Glomerular visceral epithelial cell (primary cell): ENCODE results near the gene FBXL12.
A peak's percentile ranks its signal among the peaks of the same experiment; 100 is the strongest.
"Not testable (repeated sequence)": the region's sequence is repeated elsewhere in the genome, so short reads cannot be mapped to it uniquely, and the experiment has no call there.

Experiments used
- DNase-seq: peaks from one replicate; pipeline ENCODE4 v3.0.0-alpha.2; 2016; ENCODE audit errors: extremely low spot score

FBXL12 gene

GRCh38 chr19:9839415-9839814 lies 20.5 kb upstream of the FBXL12 start:
- no peak for DNase-seq

- no peak for DNase-seq
Observed at GRCh38 chr19:9838324-9838723, 19.4 kb upstream of the FBXL12 start.

GRCh38 chr19:9836021-9836420 lies 17.1 kb upstream of the FBXL12 start:
- peak; percentile 35 for DNase-seq

GRCh38 chr19:9835507-9835949 lies 16.6 kb upstream of the FBXL12 start:
- no peak for DNase-seq

GRCh38 chr19:9834726-9835506 lies 16.0 kb upstream of the FBXL12 start, which contains the start of gene PIN1:
Gene PIN1, plus strand, starts transcription at chr19:9835318. Its CDS starts 27 bp downstream, at chr19:9835345.
- DNase-seq: peak; percentile 99

- DNase-seq: no peak
Observed at GRCh38 chr19:9834307-9834725, 15.4 kb upstream of the FBXL12 start.

- DNase-seq: no peak
Observed at GRCh38 chr19:9828551-9829063, 9.7 kb upstream of the FBXL12 start.

GRCh38 chr19:9827289-9828238 lies 8.7 kb upstream of the FBXL12 start, which contains the start of gene UBL5:
Gene UBL5, plus strand, starts transcription at chr19:9827918. Its CDS starts 420 bp downstream, at chr19:9828338.
- DNase-seq: peak; percentile 79

GRCh38 chr19:9823816-9824215 lies 4.9 kb upstream of the FBXL12 start:
- no peak for DNase-seq

GRCh38 chr19:9820034-9820433 lies 1.2 kb upstream of the FBXL12 start:
- DNase-seq: not testable (repeated sequence)

GRCh38 chr19:9819596-9819909 lies 674 bp upstream of the FBXL12 start:
- no peak for DNase-seq

GRCh38 chr19:9818175-9818733 lies 625 bp downstream of the FBXL12 start:
- no peak for DNase-seq

- DNase-seq: no peak
Observed at GRCh38 chr19:9811139-9811538, 7.7 kb downstream of the FBXL12 start.

GRCh38 chr19:9808855-9809824 lies 9.7 kb downstream of the FBXL12 start:
- no peak for DNase-seq

GRCh38 chr19:9806803-9807202 lies 12.1 kb downstream of the FBXL12 start:
- no peak for DNase-seq

- no peak for DNase-seq
Observed at GRCh38 chr19:9801976-9802375, 16.9 kb downstream of the FBXL12 start.

GRCh38 chr19:9799162-9799561 lies 19.7 kb downstream of the FBXL12 start:
- DNase-seq: no peak

GRCh38 chr19:9797871-9798270 lies 21.0 kb downstream of the FBXL12 start:
- no peak for DNase-seq

GRCh38 chr19:9796113-9796773 lies 22.6 kb downstream of the FBXL12 start:
- peak; percentile 87 for DNase-seq

- no peak for DNase-seq
Observed at GRCh38 chr19:9793071-9793591, 25.7 kb downstream of the FBXL12 start.
